Hepatocyte (in vitro differentiated cells): Measurements from ENCODE around the gene FGF19. TPM values are rescaled to one million over a fixed set of nuclear protein-coding genes. Genes with fewer than 3 reads are reported as not detected.

Source experiments
- DNase-seq: peaks from one replicate; pipeline ENCODE4 v3.0.0-alpha.2; 2016; ENCODE audit warnings: low spot score
- H2AFZ ChIP-seq: fragments of 200-600 bp; sonication (generic); 2 replicates; pipeline ENCODE4 v1.6.0; 2016; ENCODE audit warnings: antibody characterized with exemption, mild to moderate bottlenecking
- H3K27ac ChIP-seq: fragments of 200-600 bp; sonication (generic); 2 replicates; pipeline ENCODE4 v1.5.1; 2016; ENCODE audit warnings: mild to moderate bottlenecking
- H3K27me3 ChIP-seq: fragments of 200-600 bp; sonication (generic); 2 replicates; pipeline ENCODE4 v1.6.1; 2016
- H3K36me3 ChIP-seq: fragments of 200-600 bp; sonication (generic); replicated peaks from 2 replicates; pipeline ENCODE4 v1.5.1; 2016; ENCODE audit warnings: low read depth; ENCODE audit not compliant: insufficient read depth
- H3K4me1 ChIP-seq: fragments of 200-600 bp; sonication (generic); 2 replicates; pipeline ENCODE4 v1.5.1; 2016; ENCODE audit warnings: mild to moderate bottlenecking, moderate library complexity; ENCODE audit not compliant: insufficient read depth
- H3K4me2 ChIP-seq: fragments of 200-600 bp; sonication (generic); 2 replicates; pipeline ENCODE4 v1.6.0; 2016
- H3K4me3 ChIP-seq: fragments of 200-600 bp; sonication (generic); 2 replicates; pipeline ENCODE4 v1.5.1; 2016; ENCODE audit warnings: mild to moderate bottlenecking
- H3K79me2 ChIP-seq: fragments of 200-600 bp; sonication (generic); 2 replicates; pipeline ENCODE4 v1.6.0; 2017; ENCODE audit warnings: mild to moderate bottlenecking
- H3K9me2 ChIP-seq: fragments of 200-600 bp; sonication (generic); replicated peaks from 2 replicates; pipeline ENCODE4 v1.6.0; 2017; ENCODE audit warnings: mild to moderate bottlenecking; ENCODE audit not compliant: insufficient read depth
- H3K9me3 ChIP-seq: fragments of 200-600 bp; sonication (generic); 2 replicates; pipeline ENCODE4 v1.5.1; 2016; ENCODE audit warnings: low read depth, mild to moderate bottlenecking
- H4K20me1 ChIP-seq: fragments of 200-600 bp; sonication (generic); 2 replicates; pipeline ENCODE4 v1.6.0; 2016; ENCODE audit warnings: mild to moderate bottlenecking; ENCODE audit not compliant: insufficient read depth, poor library complexity, severe bottlenecking
- CTCF ChIP-seq: fragments of 200-600 bp; sonication (generic); IDR thresholded peaks from 2 replicates; pipeline ENCODE4 v1.5.1; 2016; ENCODE audit warnings: antibody characterized with exemption, mild to moderate bottlenecking; ENCODE audit not compliant: poor library complexity
- EZH2 ChIP-seq: fragments of 200-600 bp; sonication (generic); IDR thresholded peaks from 2 replicates; pipeline ENCODE4 v1.6.1; 2016; ENCODE audit warnings: antibody characterized with exemption, mild to moderate bottlenecking, borderline replicate concordance
- EZH2phosphoT487 ChIP-seq: fragments of 200-600 bp; sonication (generic); IDR thresholded peaks from one replicate; pipeline ENCODE4 v1.6.1; 2018; ENCODE audit warnings: antibody characterized with exemption, mild to moderate bottlenecking, low read depth, moderate library complexity; ENCODE audit not compliant: unreplicated experiment, severe bottlenecking
- WGBS: methylation state at CpG from one replicate; pipeline ENCODE4 v1.1.6; 2016; ENCODE audit warnings: low lambda C conversion rate; ENCODE audit errors: missing lambda C conversion rate; 5-methylcytosine and 5-hydroxymethylcytosine counted together
- polyA plus RNA-seq: library from polyadenylated mRNA; unstranded; fragments of >200 nt; fragmentation: Nextera tagmentation; extraction: Ambion mirVana; gene quantifications from 2 replicates; pipeline ENCODE4 v1.2.1, GENCODE V29; 2016
- total RNA-seq: library from RNA; depleted of rRNA; stranded (reverse); fragments of >200 nt; gene quantifications from 2 replicates; pipeline ENCODE4 v1.2.3, GENCODE V29; 2014

The FGF19 gene
- total and polyA plus RNA-seq, 2 experiments from 2014 or later, result 1.0 TPM; not detected in 1

GRCh38 chr11:69711822-69712801 is 8.3 kb upstream of the FGF19 start:
- 87% methylated on average over 28 of the region's 28 CpGs for WGBS
- H3K9me3 ChIP-seq, result no peaks in the 10 kb centered on the region
- no peaks in the 10 kb centered on the region for H3K4me1 ChIP-seq
- DNase-seq, result no peak
- H3K36me3 ChIP-seq, result no peaks in the 10 kb centered on the region
- no peak overlapping the region for H3K4me2 ChIP-seq
- no peaks in the 10 kb centered on the region for H3K27me3 ChIP-seq
- H3K9me2 ChIP-seq, result no peaks in the 10 kb centered on the region
- H3K27ac ChIP-seq, result no peak overlapping the region
- no peak for TF ChIP-seq EZH2phosphoT487
- no peak for TF ChIP-seq CTCF
- TF ChIP-seq EZH2, result no peak
- H4K20me1 ChIP-seq, result no peaks in the 10 kb centered on the region
- no peak overlapping the region for H3K4me3 ChIP-seq
- no peak overlapping the region for H2AFZ ChIP-seq
- H3K79me2 ChIP-seq, result no peaks in the 10 kb centered on the region

- Histone ChIP-seq H3K4me1 (peaks cover 29% of the 10 kb centered on the region), H3K27ac (no peak overlapping the region)
Measured at GRCh38 chr11:69708736-69709401, 5.0 kb upstream of the FGF19 start.

GRCh38 chr11:69707176-69707575 is 3.4 kb upstream of the FGF19 start:
- H3K4me3 ChIP-seq, result no peak overlapping the region
- peak overlapping the region; percentile 20 for H3K4me2 ChIP-seq
- no peak for DNase-seq
- H3K27ac ChIP-seq, result no peak overlapping the region
- H3K79me2 ChIP-seq, result no peaks in the 10 kb centered on the region
- H3K36me3 ChIP-seq, result no peaks in the 10 kb centered on the region
- no peaks in the 10 kb centered on the region for H4K20me1 ChIP-seq
- no peaks in the 10 kb centered on the region for H3K9me3 ChIP-seq
- no peaks in the 10 kb centered on the region for H3K9me2 ChIP-seq
- peaks cover 43% of the 10 kb centered on the region for H3K4me1 ChIP-seq
- TF ChIP-seq CTCF, result no peak
- TF ChIP-seq EZH2phosphoT487, result no peak
- TF ChIP-seq EZH2, result no peak
- no peak overlapping the region for H2AFZ ChIP-seq
- WGBS, result 62% methylated on average over 7 of the region's 7 CpGs
- peaks cover 41% of the 10 kb centered on the region for H3K27me3 ChIP-seq

More at GRCh38 chr11:69708736-69709401, 5.0 kb upstream of the FGF19 start:
- Histone ChIP-seq H2AFZ (no peak overlapping the region), H3K4me2 (no peak overlapping the region), H3K27me3 (peaks cover 26% of the 10 kb centered on the region), H3K36me3 (no peaks in the 10 kb centered on the region), H3K79me2 (no peaks in the 10 kb centered on the region), H3K9me2 (no peaks in the 10 kb centered on the region), H3K9me3 (no peaks in the 10 kb centered on the region), H3K4me3 (no peak overlapping the region), H4K20me1 (no peaks in the 10 kb centered on the region)
- peak; percentile 59 for DNase-seq
- no peak for TF ChIP-seq CTCF
- no peak for TF ChIP-seq EZH2
- TF ChIP-seq EZH2phosphoT487, result no peak
- WGBS, result 62% methylated on average over 15 of the region's 15 CpGs
